IMR-90 (cell line): ENCODE measurements around the gene NADK2. TPM values are rescaled to one million over a fixed set of nuclear protein-coding genes. Genes with fewer than 3 reads are reported as not detected.

Source experiments
- ATAC-seq: fragments of 200-7000 bp; cut with Tn5 transposase; 2 replicates; pipeline ENCODE4 v1.9.1; 2020; ENCODE audit warnings: low read depth, mild to moderate bottlenecking, moderate library complexity
- BruUV-seq: library from RNA; stranded (reverse); fragments of 400-500 nt; replicated peaks from 2 replicates; lab custom pipeline; 2021; lab: Mats Ljungman, UMichigan
- CTCF ChIA-PET: fragments of 300-600 bp; formaldehyde crosslinking; extraction: SDS; loops from one replicate; lab custom pipeline; 2021; ENCODE audit warnings: antibody characterized with exemption; lab: Yijun Ruan, JAX
- POLR2A ChIA-PET: fragments of 300-600 bp; sonication (Branson Sonifier 250); formaldehyde crosslinking; loops from one replicate; lab custom pipeline; 2022; ENCODE audit warnings: antibody characterized with exemption; ENCODE audit not compliant: unreplicated experiment; lab: Charles Lee
- DNase-seq: peaks from one replicate; pipeline ENCODE4 v3.0.0; 2013
- H2AFZ ChIP-seq: replicated peaks from 2 replicates; pipeline ENCODE3; 2013; ENCODE audit warnings: low read length, mild to moderate bottlenecking; ENCODE audit not compliant: poor library complexity
- H2AK5ac ChIP-seq: 2 replicates; pipeline ENCODE4 v1.6.1; 2013; ENCODE audit warnings: low read depth, low read length, inconsistent platforms
- H2AK9ac ChIP-seq: replicated peaks from 2 replicates; pipeline ENCODE3; 2013; ENCODE audit warnings: mild to moderate bottlenecking, low read depth, low read length, moderate library complexity; ENCODE audit not compliant: poor library complexity
- H2BK120ac ChIP-seq: 2 replicates; pipeline ENCODE4 v1.6.1; 2013; ENCODE audit warnings: low read depth, low read length, inconsistent platforms
- H2BK15ac ChIP-seq: 3 replicates; pipeline ENCODE4 v1.6.1; 2013; ENCODE audit warnings: low read depth, low read length, inconsistent platforms
- H2BK20ac ChIP-seq: 2 replicates; pipeline ENCODE4 v1.6.1; 2013; ENCODE audit warnings: low read depth, mild to moderate bottlenecking, inconsistent platforms, low read length, moderate library complexity
- H2BK5ac ChIP-seq: 2 replicates; pipeline ENCODE4 v1.6.1; 2013; ENCODE audit warnings: mild to moderate bottlenecking, low read depth, low read length, inconsistent platforms; ENCODE audit not compliant: poor library complexity, severe bottlenecking
- H3K14ac ChIP-seq: replicated peaks from 2 replicates; pipeline ENCODE4 v1.6.1; 2013; ENCODE audit warnings: low read depth, low read length, inconsistent platforms
- H3K18ac ChIP-seq: 2 replicates; pipeline ENCODE4 v1.6.1; 2013; ENCODE audit warnings: low read depth, low read length, control low read depth
- H3K23ac ChIP-seq: 2 replicates; pipeline ENCODE4 v1.6.1; 2013; ENCODE audit warnings: low read depth, low read length, inconsistent platforms
- H3K27ac ChIP-seq: 2 replicates; pipeline ENCODE4 v1.5.1; 2013; ENCODE audit warnings: mild to moderate bottlenecking, control low read depth, low read length; ENCODE audit not compliant: insufficient read depth
- H3K27me3 ChIP-seq: 2 replicates; pipeline ENCODE4 v1.6.1; 2013; ENCODE audit warnings: low read length; ENCODE audit not compliant: control insufficient read depth, insufficient read depth
- H3K36me3 ChIP-seq: 2 replicates; pipeline ENCODE4 v1.6.1; 2013; ENCODE audit warnings: low read length, mixed read lengths; ENCODE audit not compliant: control insufficient read depth, insufficient read depth
- H3K4ac ChIP-seq: 2 replicates; pipeline ENCODE4 v1.6.1; 2013; ENCODE audit warnings: low read depth, low read length, inconsistent platforms
- H3K4me1 ChIP-seq: 2 replicates; pipeline ENCODE4 v1.6.1; 2013; ENCODE audit warnings: low read length, mixed read lengths; ENCODE audit not compliant: control insufficient read depth, insufficient read depth
- H3K4me2 ChIP-seq: 2 replicates; pipeline ENCODE4 v1.6.1; 2013; ENCODE audit warnings: low read depth, mild to moderate bottlenecking, control low read depth, low read length, moderate library complexity
- H3K4me3 ChIP-seq: 2 replicates; pipeline ENCODE4 v1.5.1; 2013; ENCODE audit warnings: low read depth, mild to moderate bottlenecking, control low read depth, low read length, moderate library complexity; ENCODE audit not compliant: insufficient read depth
- H3K56ac ChIP-seq: 2 replicates; pipeline ENCODE4 v1.6.1; 2013; ENCODE audit warnings: low read length, inconsistent platforms; ENCODE audit not compliant: insufficient read depth; ENCODE audit errors: extremely low read depth
- H3K79me1 ChIP-seq, 2 experiments: 2 replicates each; pipeline ENCODE4 v1.6.1; 2013; ENCODE audit warnings: low read length in 2 of 2, inconsistent platforms in 1 of 2, low read depth in 1 of 2
- H3K9ac ChIP-seq: 2 replicates; pipeline ENCODE4 v1.6.1; 2013; ENCODE audit warnings: low read depth, low read length, control low read depth
- H3K9me1 ChIP-seq: 2 replicates; pipeline ENCODE4 v1.6.1; 2013; ENCODE audit warnings: low read length, inconsistent platforms; ENCODE audit not compliant: insufficient read depth
- H3K9me3 ChIP-seq: 2 replicates; pipeline ENCODE4 v1.6.1; 2013; ENCODE audit warnings: low read length; ENCODE audit not compliant: control insufficient read depth, insufficient read depth
- H4K20me1 ChIP-seq: 2 replicates; pipeline ENCODE4 v1.6.1; 2013; ENCODE audit warnings: low read length, inconsistent platforms; ENCODE audit not compliant: insufficient read depth
- H4K5ac ChIP-seq: 2 replicates; pipeline ENCODE4 v1.6.1; 2013; ENCODE audit warnings: mild to moderate bottlenecking, low read depth, low read length, control low read depth
- H4K8ac ChIP-seq, 2 experiments: 2 replicates each; pipeline ENCODE4 v1.6.1; 2013; ENCODE audit warnings: low read depth in 2 of 2, low read length in 2 of 2, control low read depth in 1 of 2, inconsistent platforms in 1 of 2
- H4K91ac ChIP-seq: 2 replicates; pipeline ENCODE4 v1.6.1; 2013; ENCODE audit warnings: low read depth, low read length, inconsistent platforms; ENCODE audit not compliant: insufficient read depth
- BHLHE40 ChIP-seq: fragments of 150-350 bp; IDR thresholded peaks from 2 replicates; pipeline ENCODE4 v1.6.1; 2016; ENCODE audit warnings: mild to moderate bottlenecking, low read depth, low read length
- CEBPB ChIP-seq: IDR thresholded peaks from 2 replicates; pipeline ENCODE4 v1.6.1; 2012; ENCODE audit warnings: low read depth, low read length, improper control_type of control experiment
- CHD1 ChIP-seq: IDR thresholded peaks from 2 replicates; pipeline ENCODE4 v1.6.1; 2012; ENCODE audit warnings: low read depth, low read length, improper control_type of control experiment
- ELK1 ChIP-seq: fragments of 150-350 bp; IDR thresholded peaks from 2 replicates; pipeline ENCODE4 v1.6.1; 2016; ENCODE audit warnings: low read depth, mild to moderate bottlenecking, low read length, moderate library complexity, borderline replicate concordance
- FOS ChIP-seq: fragments of 150-350 bp; IDR thresholded peaks from 2 replicates; pipeline ENCODE4 v1.6.1; 2016; ENCODE audit warnings: low read depth, low read length
- MAZ ChIP-seq: IDR thresholded peaks from 2 replicates; pipeline ENCODE4 v1.6.1; 2012; ENCODE audit warnings: low read depth, mild to moderate bottlenecking, low read length, improper control_type of control experiment, moderate library complexity, borderline replicate concordance
- MXI1 ChIP-seq: IDR thresholded peaks from 2 replicates; pipeline ENCODE4 v1.6.1; 2012; ENCODE audit warnings: low read depth, mild to moderate bottlenecking, low read length, moderate library complexity, borderline replicate concordance
- POLR2A ChIP-seq: IDR thresholded peaks from 2 replicates; pipeline ENCODE4 v1.6.1; 2012; ENCODE audit warnings: mild to moderate bottlenecking, low read depth, low read length
- RCOR1 ChIP-seq: IDR thresholded peaks from 2 replicates; pipeline ENCODE4 v1.6.1; 2012; ENCODE audit warnings: mild to moderate bottlenecking, low read length, improper control_type of control experiment; ENCODE audit not compliant: insufficient replicate concordance
- RFX5 ChIP-seq: IDR thresholded peaks from 2 replicates; pipeline ENCODE4 v1.8.0; 2012; ENCODE audit warnings: low read depth, mild to moderate bottlenecking, low read length, moderate library complexity
- SMC3 ChIP-seq: fragments of 150-350 bp; IDR thresholded peaks from 2 replicates; pipeline ENCODE4 v1.6.1; 2016; ENCODE audit warnings: low read depth, mild to moderate bottlenecking, antibody characterized with exemption, low read length, moderate library complexity
- WGBS, 2 experiments: methylation state at CpG; one replicate each; pipeline versions ENCODE4 v1.1.5 to v1.1.7; 2013; ENCODE audit warnings: missing lambda C conversion rate in 2 of 2; ENCODE audit not compliant: insufficient read length in 1 of 2; ENCODE audit errors: extremely low coverage in 2 of 2; 5-methylcytosine and 5-hydroxymethylcytosine counted together
- dilution Hi-C: fragments of 300-500 bp; cut with HindIII; formaldehyde crosslinking; loops from one replicate; pipeline ENCODE4 v1.14.3; 2018; ENCODE audit warnings: low sequenced_read_pairs; ENCODE audit not compliant: unreplicated experiment
- in situ Hi-C: fragments of 300-500 bp; cut with MboI; formaldehyde crosslinking; loops from 3 replicates; pipeline ENCODE4 v1.14.3; 2019; ENCODE audit warnings: low sequenced_read_pairs, inconsistent platforms, mixed read lengths
- intact Hi-C: fragments of 100-400 bp; cut with micrococcal nuclease; formaldehyde crosslinking; loops from 2 replicates; pipeline ENCODE4 v1.10.0; 2022
- polyA plus RNA-seq, 3 experiments: library from polyadenylated mRNA; depleted of rRNA; stranded (reverse); fragments of >200 nt; gene quantifications; 2 replicates each; pipeline ENCODE4 v1.2.3, GENCODE V29; 2012; ENCODE audit warnings: low replicate concordance in 1 of 3
- total RNA-seq: library from RNA; depleted of rRNA; stranded (reverse); fragments of >200 nt; gene quantifications from 2 replicates; pipeline ENCODE4 v1.2.3, GENCODE V29; 2012
- TF ChIP-seq, protein P1 (sequence below): fragments of 150-350 bp; IDR thresholded peaks from 2 replicates; pipeline ENCODE4 v1.6.1; 2017; ENCODE audit warnings: mild to moderate bottlenecking, antibody characterized with exemption, low read length, low read depth

Gene NADK2
- total and polyA plus RNA-seq, 2 of the 4 experiments (the other 2 are of a cell fraction) = 7.4 to 17.4 TPM

DNA sequence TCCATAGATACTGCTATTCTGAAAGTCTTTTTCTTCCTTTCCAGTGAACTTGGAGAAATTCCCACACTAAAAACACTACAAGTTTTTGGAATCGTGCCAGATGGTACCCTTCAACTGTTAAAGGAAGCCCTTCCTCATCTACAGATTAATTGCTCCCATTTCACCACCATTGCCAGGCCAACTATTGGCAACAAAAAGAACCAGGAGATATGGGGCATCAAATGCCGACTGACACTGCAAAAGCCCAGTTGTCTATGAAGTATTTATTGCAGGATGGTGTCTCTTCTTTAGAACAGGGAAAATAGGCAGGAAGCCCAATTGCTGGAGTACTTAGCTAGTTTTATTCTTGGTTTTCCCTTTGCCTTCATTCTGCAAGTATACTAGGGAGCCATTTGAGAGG lies 60.0 kb downstream of the NADK2 start:
- WGBS, 2 experiments = no CpG with 5 or more reads among the region's 2 CpGs
- Histone ChIP-seq H3K9ac (no peak overlapping the region), H3K14ac (no peak overlapping the region), H3K79me1 (no peaks in the 10 kb centered on the region), H3K56ac (no peak overlapping the region), H2BK120ac (no peak overlapping the region), H4K20me1 (no peaks in the 10 kb centered on the region), H2BK20ac (no peak overlapping the region), H3K4me1 (no peaks in the 10 kb centered on the region), H3K4me3 (no peak overlapping the region), H3K18ac (no peak overlapping the region), H2AFZ (no peak overlapping the region), H3K23ac (no peak overlapping the region), H4K5ac (no peak overlapping the region), H3K27ac (no peak overlapping the region), H4K91ac (no peak overlapping the region), H4K8ac (no peak overlapping the region), H2BK15ac (no peak overlapping the region), H2BK5ac (no peak overlapping the region), H3K27me3 (no peaks in the 10 kb centered on the region), H2AK5ac (no peak overlapping the region), H3K9me3 (no peaks in the 10 kb centered on the region), H3K4me2 (no peak overlapping the region), H3K36me3 (peaks cover 7% of the 10 kb centered on the region), H2AK9ac (no peak overlapping the region), H3K4ac (no peak overlapping the region), H3K9me1 (no peaks in the 10 kb centered on the region)
- no TSS peak for BruUV-seq
- in situ Hi-C loops (no loop called here), intact Hi-C loops (no loop called here), dilution Hi-C loops (no loop called here)
- ATAC-seq = no peak
- no peak for DNase-seq
- ChIA-PET POLR2A (no interaction called here), CTCF (interaction anchor here (0.5 kb wide), 1 partner anchor 586 kb away, joined by 4 read pairs; no protein-coding TSS in a partner anchor)
- TF ChIP-seq RCOR1 (no peak), RFX5 (no peak), POLR2A (no peak), MAZ (no peak), FOS (no peak), ELK1 (no peak), CEBPB (no peak), SMC3 (no peak), CHD1 (no peak), BHLHE40 (no peak), MXI1 (no peak)
- TF ChIP-seq, protein P1, sequence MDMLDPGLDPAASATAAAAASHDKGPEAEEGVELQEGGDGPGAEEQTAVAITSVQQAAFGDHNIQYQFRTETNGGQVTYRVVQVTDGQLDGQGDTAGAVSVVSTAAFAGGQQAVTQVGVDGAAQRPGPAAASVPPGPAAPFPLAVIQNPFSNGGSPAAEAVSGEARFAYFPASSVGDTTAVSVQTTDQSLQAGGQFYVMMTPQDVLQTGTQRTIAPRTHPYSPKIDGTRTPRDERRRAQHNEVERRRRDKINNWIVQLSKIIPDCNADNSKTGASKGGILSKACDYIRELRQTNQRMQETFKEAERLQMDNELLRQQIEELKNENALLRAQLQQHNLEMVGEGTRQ = no peak
